Measurements from ENCODE around the gene GALNTL6.

DNA sequence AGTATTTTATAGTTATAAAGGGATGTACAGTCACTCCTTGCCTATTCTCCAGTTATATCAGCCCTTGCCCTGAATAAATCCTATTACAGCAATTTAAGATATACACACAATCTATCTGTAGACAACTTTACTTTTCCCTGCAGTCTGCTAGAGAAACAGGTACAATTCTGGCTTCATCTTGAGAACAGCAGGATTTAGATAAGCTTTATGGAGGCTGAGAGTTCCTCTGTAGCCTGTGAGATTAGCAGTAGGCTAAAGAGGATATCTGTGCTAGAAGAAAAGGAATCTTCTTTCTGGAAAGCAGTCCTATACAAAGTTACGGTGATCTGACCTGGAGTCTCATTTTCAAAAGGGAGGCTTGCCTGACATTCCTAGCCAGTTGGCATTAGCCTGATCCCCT, 290.3 kb downstream of the GALNTL6 start:
- TF ChIP-seq CTCF (IDR thresholded peaks at IDR 0.05) (no peak), POLR2A (IDR thresholded peaks at IDR 0.05) (no peak)
